ENCODE measurements around the gene SPATS2L.
A peak's percentile ranks its signal among the peaks of the same experiment; 100 is the strongest.

SPATS2L gene, protein sequence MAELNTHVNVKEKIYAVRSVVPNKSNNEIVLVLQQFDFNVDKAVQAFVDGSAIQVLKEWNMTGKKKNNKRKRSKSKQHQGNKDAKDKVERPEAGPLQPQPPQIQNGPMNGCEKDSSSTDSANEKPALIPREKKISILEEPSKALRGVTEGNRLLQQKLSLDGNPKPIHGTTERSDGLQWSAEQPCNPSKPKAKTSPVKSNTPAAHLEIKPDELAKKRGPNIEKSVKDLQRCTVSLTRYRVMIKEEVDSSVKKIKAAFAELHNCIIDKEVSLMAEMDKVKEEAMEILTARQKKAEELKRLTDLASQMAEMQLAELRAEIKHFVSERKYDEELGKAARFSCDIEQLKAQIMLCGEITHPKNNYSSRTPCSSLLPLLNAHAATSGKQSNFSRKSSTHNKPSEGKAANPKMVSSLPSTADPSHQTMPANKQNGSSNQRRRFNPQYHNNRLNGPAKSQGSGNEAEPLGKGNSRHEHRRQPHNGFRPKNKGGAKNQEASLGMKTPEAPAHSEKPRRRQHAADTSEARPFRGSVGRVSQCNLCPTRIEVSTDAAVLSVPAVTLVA

GRCh38 chr2:200306196-200306930, at the start of gene SPATS2L:
Gene SPATS2L (plus strand): TSS chr2:200306693. CDS start chr2:200389245, 82,552 bp downstream.
- peak in 54 of 56 donors; percentile 17 to 82 (median 64) for DNase-seq

DNA sequence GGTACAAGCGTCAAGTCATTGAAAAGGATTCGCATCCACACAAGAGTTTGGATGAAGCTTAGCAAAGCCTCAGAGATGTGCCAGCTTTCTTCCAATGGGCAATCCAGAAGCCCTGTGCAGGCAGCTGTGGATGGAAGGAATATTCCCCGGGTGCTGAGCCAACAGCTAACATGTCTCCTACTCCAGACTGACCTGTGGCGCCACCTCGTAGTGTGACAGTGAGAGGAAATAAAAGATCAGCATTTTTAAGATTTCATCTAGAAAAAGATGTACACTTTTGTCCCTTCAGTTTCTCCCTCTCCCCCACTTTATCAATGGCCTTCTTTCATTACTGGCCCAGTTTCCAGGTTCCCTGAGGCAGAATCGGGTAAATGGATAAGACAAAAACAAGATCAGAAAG, 48.9 kb upstream of the SPATS2L start:
- no peak for DNase-seq

DNA sequence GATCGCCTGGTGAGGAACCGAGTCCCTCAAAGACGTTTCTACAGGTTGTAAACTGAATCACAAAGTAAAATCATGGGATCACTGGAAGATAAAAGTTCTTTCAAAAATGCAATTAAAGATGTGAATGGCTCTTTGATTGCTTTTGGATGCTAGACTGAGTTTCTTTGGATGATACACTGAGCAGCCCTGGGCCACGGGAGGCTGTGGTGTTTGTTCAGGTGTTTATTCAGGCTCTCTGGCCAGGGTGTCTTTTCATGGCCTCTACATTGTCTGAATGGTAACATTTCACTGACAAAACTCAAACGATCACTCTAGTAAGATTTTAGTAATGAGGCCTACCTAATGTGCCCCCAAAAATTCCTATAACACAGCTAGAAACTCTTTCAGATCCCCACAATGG, 48.4 kb upstream of the SPATS2L start:
- DNase-seq, result no peak

DNA sequence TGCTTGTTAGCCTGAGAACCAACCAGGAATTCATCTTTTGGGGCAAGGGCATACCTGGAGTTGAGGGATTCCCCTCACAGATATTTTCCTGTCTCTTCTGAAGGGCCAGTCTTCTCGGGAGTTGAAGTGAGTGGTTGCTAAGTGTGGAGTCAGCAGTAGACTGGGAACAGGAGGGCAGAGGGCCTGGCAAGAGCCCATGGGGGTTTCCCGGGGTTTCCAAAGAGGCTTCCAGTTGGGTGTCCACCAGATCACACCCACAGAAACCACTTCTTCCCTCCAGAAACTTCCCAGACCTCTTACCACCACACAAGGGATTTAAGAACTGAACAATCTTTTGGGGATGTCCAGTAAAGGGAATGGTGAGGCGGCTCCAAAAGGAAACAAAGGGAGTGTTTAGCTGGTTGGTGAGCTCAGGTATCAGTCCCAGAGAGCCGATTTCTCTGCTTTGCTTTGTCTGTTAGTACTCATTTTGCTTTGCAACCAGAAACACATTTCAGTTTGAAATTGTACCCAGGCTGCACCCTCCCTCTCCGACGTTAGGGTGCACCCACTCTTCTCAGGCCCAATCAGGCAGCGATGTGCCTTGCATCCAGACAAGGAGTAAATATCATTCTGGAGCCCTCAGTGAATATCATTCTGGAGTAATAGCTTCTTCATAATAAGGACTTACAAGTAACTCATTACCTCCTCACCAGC, 47.5 kb upstream of the SPATS2L start:
- no peak for DNase-seq

DNA sequence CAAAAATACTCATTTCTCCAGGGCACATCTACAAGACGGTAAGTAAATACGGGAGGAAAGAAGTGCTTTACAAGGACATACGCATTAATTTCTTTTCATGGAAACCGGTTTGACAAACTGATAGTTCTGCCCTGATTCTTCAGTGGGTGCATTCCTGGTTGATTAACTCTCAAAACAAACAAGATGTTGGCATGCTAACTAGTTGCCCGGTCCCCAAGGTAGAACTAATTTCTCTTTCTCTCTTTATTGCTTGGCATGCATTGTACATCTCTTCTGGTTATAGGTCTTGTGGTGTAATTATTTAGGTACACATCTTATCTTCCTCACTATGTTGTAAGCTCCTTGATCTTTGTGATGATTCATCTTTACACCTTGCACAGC, 46.9 kb upstream of the SPATS2L start:
- DNase-seq, result no peak

- DNase-seq, result no peak
Measured at GRCh38 chr2:200262047-200262446, 44.4 kb upstream of the SPATS2L start.

- DNase-seq, result no peak
Measured at GRCh38 chr2:200263279-200263678, 43.2 kb upstream of the SPATS2L start.

DNA sequence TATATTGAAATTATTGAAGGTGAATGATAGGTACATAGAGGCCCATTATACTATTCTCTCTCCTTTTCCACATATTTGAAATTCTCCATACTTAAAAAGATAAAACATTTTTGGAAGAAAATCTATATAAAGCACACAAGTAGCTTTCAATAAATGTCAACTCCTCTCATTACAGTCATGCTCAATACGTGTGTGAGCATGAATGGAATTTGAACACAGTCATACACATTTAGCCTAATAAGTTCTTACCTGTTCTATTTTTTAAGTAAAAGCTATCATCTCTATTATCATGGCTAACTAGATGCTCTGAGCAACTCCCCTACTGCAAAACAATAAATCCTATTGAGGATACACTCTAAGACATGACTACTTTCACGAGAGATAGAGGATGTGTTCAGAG, 41.9 kb upstream of the SPATS2L start:
- DNase-seq, result no peak

DNA sequence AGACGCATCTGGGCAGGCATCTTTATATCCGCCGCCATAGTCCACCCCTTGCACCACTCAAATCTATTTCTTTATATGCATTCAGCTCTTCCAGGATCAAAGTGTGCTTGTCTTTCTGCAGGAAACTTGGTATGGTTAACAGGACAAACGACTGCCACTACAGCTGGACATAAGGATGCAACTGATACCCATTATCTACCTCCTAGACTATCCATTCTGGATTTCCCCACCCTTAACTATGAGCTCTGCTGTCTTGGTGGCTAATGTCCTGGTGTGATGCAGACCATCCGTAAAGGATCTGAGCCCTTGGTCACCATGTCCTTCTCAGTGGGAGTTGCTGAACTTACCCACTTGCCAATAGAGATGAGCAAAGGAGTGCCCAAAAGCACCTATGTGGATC, 40.1 kb upstream of the SPATS2L start:
- no peak for DNase-seq

DNA sequence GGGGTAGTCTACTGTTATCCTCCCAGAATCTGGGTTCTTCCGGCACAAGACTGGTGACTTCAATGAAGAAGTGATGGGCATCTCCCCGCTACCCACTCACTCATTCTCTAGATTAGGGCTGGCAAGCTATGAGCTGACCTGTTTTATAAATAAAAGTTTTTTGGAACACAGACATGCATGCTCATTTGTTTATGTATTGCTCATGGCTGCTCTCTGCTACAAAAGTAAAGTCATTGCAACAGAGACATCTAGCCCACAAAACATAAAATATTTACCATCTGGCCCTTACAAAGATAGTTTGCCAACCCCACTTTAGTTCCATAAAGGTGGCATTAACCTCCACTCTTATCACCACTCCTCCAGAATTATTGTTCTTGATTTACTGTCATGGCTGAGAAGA, 39.1 kb upstream of the SPATS2L start:
- DNase-seq, result no peak

GRCh38 chr2:200270732-200271131, 35.8 kb upstream of the SPATS2L start:
- no peak for DNase-seq

GRCh38 chr2:200272320-200272719, 34.2 kb upstream of the SPATS2L start:
- no peak for DNase-seq

GRCh38 chr2:200274116-200275075, 32.1 kb upstream of the SPATS2L start:
- DNase-seq, result peak in 20 of 56 donors; percentile 0 to 41 (median 5)

- no peak for DNase-seq
Measured at GRCh38 chr2:200275295-200276013, 31.0 kb upstream of the SPATS2L start.

DNA sequence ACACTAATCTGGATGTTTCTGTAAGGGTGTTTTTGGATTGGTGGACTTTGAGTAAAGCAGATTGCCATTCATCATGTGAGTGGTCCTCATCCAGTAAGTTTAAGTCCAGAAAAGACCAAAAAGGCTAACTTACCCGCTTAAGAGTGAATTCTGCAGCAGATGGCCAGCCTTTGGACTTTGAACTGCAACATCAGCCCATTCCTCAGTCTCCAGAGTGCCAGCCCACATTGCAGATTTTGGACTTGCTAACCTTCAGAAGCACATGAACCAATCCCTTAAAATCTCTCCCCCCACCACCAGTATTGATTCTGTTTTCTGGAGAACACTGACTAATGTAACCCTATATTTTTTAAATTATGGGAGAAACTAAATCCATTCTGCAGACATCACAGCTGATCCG, 30.0 kb upstream of the SPATS2L start:
- DNase-seq, result no peak

DNA sequence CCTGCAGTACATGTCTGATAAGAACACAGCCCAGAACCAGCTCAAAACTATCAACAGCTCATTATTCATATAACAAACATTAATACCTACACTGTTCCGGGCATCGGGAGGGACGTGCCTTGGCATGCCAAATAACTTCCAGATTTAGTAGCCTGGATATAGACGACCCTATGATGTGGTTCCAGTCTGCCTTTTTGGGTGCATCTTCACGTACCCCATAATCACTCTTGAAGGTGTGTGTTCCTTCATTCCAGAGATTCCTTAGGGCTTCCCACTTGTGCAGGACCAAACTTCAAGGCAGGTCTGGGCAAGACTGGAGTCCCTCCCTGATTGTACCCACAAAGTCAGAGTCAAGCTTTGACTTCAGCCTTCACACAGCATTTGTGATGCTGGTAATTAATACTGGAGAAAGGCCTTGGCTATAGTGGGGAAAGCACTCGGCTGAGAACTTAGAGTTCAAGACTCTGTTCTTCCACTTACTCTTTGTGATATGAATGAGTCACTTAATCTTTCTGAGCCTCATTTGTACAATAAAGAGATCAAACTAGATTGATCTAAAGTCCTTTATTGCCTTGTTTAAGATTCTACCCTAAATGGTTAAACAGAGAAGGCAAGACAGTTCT, 27.7 kb upstream of the SPATS2L start:
- DNase-seq, result no peak

- DNase-seq, result no peak
Measured at GRCh38 chr2:200279857-200280256, 26.6 kb upstream of the SPATS2L start.

GRCh38 chr2:200286578-200286977, 19.9 kb upstream of the SPATS2L start:
- no peak for DNase-seq

DNA sequence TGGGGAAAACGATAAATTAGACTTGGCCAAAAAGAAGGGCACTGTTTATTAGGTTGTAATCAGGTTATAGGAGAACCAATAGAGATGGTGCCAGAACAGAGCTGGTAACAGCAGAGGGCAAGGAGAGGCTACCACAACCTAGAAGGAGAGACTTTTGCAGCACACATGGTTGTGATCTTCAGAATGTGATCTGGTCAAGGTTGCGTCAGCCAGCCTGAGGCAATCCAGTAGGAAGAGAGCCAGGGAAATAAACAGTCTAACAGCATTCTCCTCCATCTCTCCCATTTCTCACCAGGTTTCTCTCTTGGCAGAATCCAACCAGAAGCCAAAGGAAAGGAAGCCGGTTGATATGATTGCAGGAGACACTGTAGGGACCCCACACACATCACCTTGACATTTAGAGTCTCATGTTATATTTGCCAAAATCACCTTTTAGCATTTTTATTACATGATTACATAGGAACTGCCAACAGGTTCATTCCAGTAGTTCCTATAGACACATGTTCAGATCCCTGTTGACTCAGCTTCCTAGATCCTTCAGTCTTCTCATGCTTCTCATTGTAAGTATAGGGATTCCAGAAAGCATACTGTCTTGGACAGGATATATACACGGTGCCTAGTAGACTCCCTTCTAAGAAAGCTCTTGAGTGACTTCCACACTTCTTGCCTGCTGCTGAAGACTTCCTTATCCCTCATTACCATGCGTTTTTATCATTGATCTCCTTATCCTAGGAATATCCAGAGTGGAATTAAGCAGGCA, 17.6 kb upstream of the SPATS2L start:
- no peak for DNase-seq
